ENCODE measurements around the gene GP1BB. TPM values are rescaled to one million over a fixed set of nuclear protein-coding genes. Genes with fewer than 3 reads are reported as not detected.

Gene GP1BB
- total RNA-seq, 3 donors from 2014 or later (not counting 1 experiment from before 2014, with no cell fraction given): 0.39 to 7.8 (median 4.2) TPM

DNA sequence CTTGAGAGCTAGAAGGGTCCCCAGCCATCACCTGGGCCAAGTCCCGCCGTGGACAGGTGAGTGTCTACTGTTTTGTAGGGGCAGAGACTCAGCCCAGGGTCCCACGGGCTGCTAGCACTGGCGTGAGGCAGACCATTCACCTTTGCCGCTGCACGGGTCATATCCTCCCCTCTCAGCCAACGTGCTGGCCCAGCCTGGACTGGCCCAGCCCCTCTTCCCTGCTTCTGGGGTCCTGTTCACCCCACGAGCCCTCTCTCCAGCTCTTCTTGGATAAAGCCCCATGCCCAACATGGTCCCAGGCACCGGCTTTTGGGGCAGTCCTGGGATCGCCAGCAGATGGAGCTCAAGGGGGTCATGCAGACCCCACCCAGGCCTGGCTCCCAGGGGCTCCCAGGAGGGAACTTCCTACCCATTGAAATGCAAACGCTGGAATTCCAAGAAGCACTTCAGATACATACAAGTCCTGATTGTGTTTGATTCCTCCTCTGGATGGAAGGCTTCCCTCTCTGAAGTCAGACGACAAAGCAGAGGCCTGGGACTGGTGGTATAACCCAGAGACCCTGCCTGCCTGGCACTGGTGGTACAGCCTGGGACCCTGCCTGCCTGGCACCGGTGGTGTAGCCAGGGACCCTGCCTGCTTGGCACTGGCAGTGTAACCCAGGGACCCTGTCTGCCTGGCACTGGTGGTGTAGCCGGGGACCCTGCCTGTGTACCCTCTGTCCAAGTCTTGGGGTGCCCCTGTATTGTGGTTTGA, 18.0 kb upstream of the GP1BB start:
- Histone ChIP-seq H3K4me1 (ENCODE audit: control insufficient read depth, insufficient read depth, low read length) (no peaks in the 10 kb centered on the region), H3K27me3 (ENCODE audit: control insufficient read depth, insufficient read depth, low read length) (peaks cover 2% of the 10 kb centered on the region), H3K27ac (ENCODE audit: low read length) (no peak overlapping the region), H3K36me3 (ENCODE audit: control insufficient read depth, insufficient read depth, low read length) (no peaks in the 10 kb centered on the region), H3K9me3 (ENCODE audit: control insufficient read depth, insufficient read depth, low read length) (no peaks in the 10 kb centered on the region), H3K4me3 (ENCODE audit: low read length) (no peak overlapping the region)
- TF ChIP-seq CTCF (IDR thresholded peaks at IDR 0.05): no peak
- Mint-ChIP-seq H3K4me1 (no peaks in the 10 kb centered on the region), H3K36me3 (no peaks in the 10 kb centered on the region), H3K27me3 (ENCODE audit: low read depth in 2 of 2) (peaks cover 5 to 7% of the 10 kb centered on the region in 2 donors), H3K4me3 (no peak overlapping the region), H3K9me3 (no peaks in the 10 kb centered on the region), H3K27ac (no peak overlapping the region)
- ATAC-seq (no peak), DNase-seq (no peak)
- 86% methylated on average over 14 of the region's 14 CpGs for WGBS (ENCODE audit: insufficient coverage)
- intact Hi-C loops (cut with micrococcal nuclease): no loop called here

DNA sequence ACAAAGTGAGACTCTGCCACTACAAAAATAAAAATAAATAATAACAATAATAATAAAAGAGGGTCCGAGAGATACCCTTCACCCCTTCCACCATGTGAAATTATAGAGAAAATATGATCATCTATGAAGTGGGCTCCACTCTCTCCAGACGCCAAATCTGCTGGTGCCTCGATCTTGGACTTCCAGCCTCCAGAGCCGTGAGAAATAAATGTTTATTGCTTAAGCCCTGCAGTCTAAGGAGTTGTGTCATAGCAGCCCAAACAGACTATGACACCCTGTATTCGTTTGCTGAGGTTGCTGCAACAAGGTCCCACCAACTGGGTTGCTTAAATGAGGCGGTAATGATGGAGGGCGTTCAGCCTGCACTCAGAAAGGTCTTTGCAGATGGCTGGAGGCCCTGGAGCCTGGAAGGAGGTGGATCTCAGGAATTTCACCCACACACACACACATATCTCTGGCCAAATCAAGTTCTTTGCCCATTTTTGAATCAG, 16.6 kb upstream of the GP1BB start:
- ATAC-seq: no peak
- Histone ChIP-seq H3K36me3 (ENCODE audit: control insufficient read depth, insufficient read depth, low read length) (no peaks in the 10 kb centered on the region), H3K4me1 (ENCODE audit: control insufficient read depth, insufficient read depth, low read length) (no peaks in the 10 kb centered on the region), H3K9me3 (ENCODE audit: control insufficient read depth, insufficient read depth, low read length) (no peaks in the 10 kb centered on the region), H3K27me3 (ENCODE audit: control insufficient read depth, insufficient read depth, low read length) (peaks cover 2% of the 10 kb centered on the region), H3K4me3 (ENCODE audit: low read length) (no peak overlapping the region), H3K27ac (ENCODE audit: low read length) (no peak overlapping the region)
- intact Hi-C loops (cut with micrococcal nuclease): no loop called here
- no peak overlapping the region for H3K4me3 Mint-ChIP-seq
- DNase-seq: no peak
- no peak for TF ChIP-seq CTCF (IDR thresholded peaks at IDR 0.05)
- WGBS (ENCODE audit: insufficient coverage): 87% methylated on average over 6 of the region's 7 CpGs
- no peak overlapping the region for H3K27ac Mint-ChIP-seq
- H3K9me3 Mint-ChIP-seq: no peaks in the 10 kb centered on the region
- no peaks in the 10 kb centered on the region for H3K4me1 Mint-ChIP-seq
- peaks cover 2 to 7% of the 10 kb centered on the region in 2 donors for H3K27me3 Mint-ChIP-seq (ENCODE audit: low read depth in 2 of 2)
- H3K36me3 Mint-ChIP-seq: no peaks in the 10 kb centered on the region

DNA sequence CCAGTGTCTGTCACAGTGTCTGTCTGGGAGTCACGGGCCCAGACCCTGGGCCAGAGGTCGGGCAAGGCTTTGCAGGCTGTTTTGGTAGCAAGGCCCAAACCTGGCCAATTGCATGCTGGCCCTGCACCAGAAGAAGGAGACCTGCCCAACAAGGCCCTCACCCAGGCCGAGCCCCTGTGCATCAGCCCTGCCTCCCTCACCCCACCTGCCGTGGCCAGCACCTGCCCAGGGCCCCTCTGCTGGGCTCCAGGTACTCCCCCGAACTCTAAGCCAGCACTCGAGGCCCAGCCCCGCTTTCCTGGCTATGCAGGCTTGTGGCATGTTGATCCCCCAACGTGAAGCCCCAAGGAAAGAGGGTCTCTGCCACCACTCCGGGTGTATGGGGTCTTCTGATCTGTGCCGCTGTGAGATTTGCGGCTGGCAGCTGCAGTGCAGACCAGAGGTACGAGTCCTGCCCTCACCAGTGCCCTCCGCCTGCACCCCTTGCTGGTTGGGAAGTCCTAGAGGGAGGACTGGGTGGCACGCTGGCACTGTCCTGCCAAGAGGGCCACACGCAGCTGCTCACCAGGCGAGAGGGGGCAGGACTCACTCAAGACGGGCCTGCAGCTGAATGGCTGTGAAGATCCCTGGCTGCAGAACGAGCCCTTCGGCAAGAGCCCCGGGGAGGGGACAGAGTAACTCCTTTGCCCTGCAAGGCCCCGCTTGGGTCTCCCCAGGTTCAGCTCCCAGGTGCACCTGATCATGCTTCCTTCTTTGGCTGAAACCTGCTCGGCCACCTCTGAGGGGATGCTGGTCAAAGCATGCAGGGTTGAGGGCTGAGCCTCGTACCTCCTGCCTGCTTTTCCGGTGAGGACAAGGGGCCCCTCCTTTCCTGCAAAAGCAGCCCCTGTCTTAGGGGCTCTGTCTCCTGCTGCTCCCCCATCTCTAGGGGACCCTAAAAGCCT, 15.7 kb upstream of the GP1BB start:
- no peak overlapping the region for H3K27ac ChIP-seq (ENCODE audit: low read length)
- H3K4me1 ChIP-seq (ENCODE audit: control insufficient read depth, insufficient read depth, low read length): no peaks in the 10 kb centered on the region
- intact Hi-C loops (cut with micrococcal nuclease): no loop called here
- DNase-seq: no peak
- TF ChIP-seq CTCF (IDR thresholded peaks at IDR 0.05): no peak
- no peaks in the 10 kb centered on the region for H3K36me3 Mint-ChIP-seq
- H3K9me3 ChIP-seq (ENCODE audit: control insufficient read depth, insufficient read depth, low read length): no peaks in the 10 kb centered on the region
- H3K27ac Mint-ChIP-seq: no peak overlapping the region
- peaks cover 2% of the 10 kb centered on the region for H3K27me3 ChIP-seq (ENCODE audit: control insufficient read depth, insufficient read depth, low read length)
- ATAC-seq: no peak
- no peaks in the 10 kb centered on the region for H3K36me3 ChIP-seq (ENCODE audit: control insufficient read depth, insufficient read depth, low read length)
- WGBS (ENCODE audit: insufficient coverage): 87% methylated on average over 24 of the region's 24 CpGs
- H3K9me3 Mint-ChIP-seq: no peaks in the 10 kb centered on the region
- no peak overlapping the region for H3K4me3 Mint-ChIP-seq
- H3K27me3 Mint-ChIP-seq (ENCODE audit: low read depth in 2 of 2): peaks cover 4 to 7% of the 10 kb centered on the region in 2 donors
- H3K4me1 Mint-ChIP-seq: no peaks in the 10 kb centered on the region
- H3K4me3 ChIP-seq (ENCODE audit: low read length): no peak overlapping the region
